ENCODE results near the gene CFAP74. TPM values are rescaled to one million over a fixed set of nuclear protein-coding genes. Genes with fewer than 3 reads are reported as not detected.

The CFAP74 gene
- total and polyA plus RNA-seq, 9 of the 15 experiments (the other 6 are each of a cell fraction or from before 2014, with no cell fraction given): 0.03 to 0.15 (median 0.05) TPM; not detected in 6

- TF ChIP-seq, protein P1, sequence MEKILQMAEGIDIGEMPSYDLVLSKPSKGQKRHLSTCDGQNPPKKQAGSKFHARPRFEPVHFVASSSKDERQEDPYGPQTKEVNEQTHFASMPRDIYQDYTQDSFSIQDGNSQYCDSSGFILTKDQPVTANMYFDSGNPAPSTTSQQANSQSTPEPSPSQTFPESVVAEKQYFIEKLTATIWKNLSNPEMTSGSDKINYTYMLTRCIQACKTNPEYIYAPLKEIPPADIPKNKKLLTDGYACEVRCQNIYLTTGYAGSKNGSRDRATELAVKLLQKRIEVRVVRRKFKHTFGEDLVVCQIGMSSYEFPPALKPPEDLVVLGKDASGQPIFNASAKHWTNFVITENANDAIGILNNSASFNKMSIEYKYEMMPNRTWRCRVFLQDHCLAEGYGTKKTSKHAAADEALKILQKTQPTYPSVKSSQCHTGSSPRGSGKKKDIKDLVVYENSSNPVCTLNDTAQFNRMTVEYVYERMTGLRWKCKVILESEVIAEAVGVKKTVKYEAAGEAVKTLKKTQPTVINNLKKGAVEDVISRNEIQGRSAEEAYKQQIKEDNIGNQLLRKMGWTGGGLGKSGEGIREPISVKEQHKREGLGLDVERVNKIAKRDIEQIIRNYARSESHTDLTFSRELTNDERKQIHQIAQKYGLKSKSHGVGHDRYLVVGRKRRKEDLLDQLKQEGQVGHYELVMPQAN (IDR thresholded peaks at IDR 0.05; ENCODE audit: borderline replicate concordance): no peak
- peak; percentile 75 for TF ChIP-seq USF1 (CRISPR knock-in tag; IDR thresholded peaks at IDR 0.05)
- no peak for TF ChIP-seq BRD4 (IDR thresholded peaks at IDR 0.05)
- peak; percentile 40; the same call in 1 of the 2 replicates for TF ChIP-seq RAD51 (IDR thresholded peaks at IDR 0.05; ENCODE audit: borderline replicate concordance, low read depth)
- 0 out of 2 replicates have a peak, but pooled peaks have one; percentile 43 for TF ChIP-seq SAFB (IDR thresholded peaks at IDR 0.05; ENCODE audit: borderline replicate concordance, low read depth, low read length)
- peak; percentile 25; the same call in 1 of the 2 replicates for TF ChIP-seq MAX (CRISPR knock-in tag; IDR thresholded peaks at IDR 0.05)
- no peak for TF ChIP-seq ZNF436 (CRISPR knock-in tag; IDR thresholded peaks at IDR 0.05)
- TF ChIP-seq PTTG1 (tag; IDR thresholded peaks at IDR 0.05; ENCODE audit: low read depth): no peak
- TF ChIP-seq SRSF7 (optimal IDR thresholded peaks at IDR 0.05; ENCODE audit: low read depth, low read length): no peak
- TF ChIP-seq SIN3A (IDR thresholded peaks at IDR 0.05; ENCODE audit: borderline replicate concordance in 2 of 2, control insufficient read depth in 1 of 2, low read depth in 2 of 2, low read length in 2 of 2): no peak
- no peak for TF ChIP-seq NR2F6 (CRISPR knock-in tag; IDR thresholded peaks at IDR 0.05)
- no peak for TF ChIP-seq HMG20B (CRISPR knock-in tag; IDR thresholded peaks at IDR 0.05)
- TF ChIP-seq ELK1 (CRISPR knock-in tag; IDR thresholded peaks at IDR 0.05): no peak
- TF ChIP-seq TAF1 (IDR thresholded peaks at IDR 0.05; ENCODE audit: control insufficient read depth, extremely low read depth, insufficient read depth, low read length, severe bottlenecking): no peak
- no peak for TF ChIP-seq CCNT2 (IDR thresholded peaks at IDR 0.05; ENCODE audit: borderline replicate concordance, extremely low read depth, insufficient read length, low read depth, low read length)
- TF ChIP-seq DNMT1 (IDR thresholded peaks at IDR 0.05): no peak
- no peak for TF ChIP-seq NFIX (CRISPR knock-in tag; IDR thresholded peaks at IDR 0.05; ENCODE audit: low read depth)
- no peak for TF ChIP-seq HDAC1 (IDR thresholded peaks at IDR 0.05)
- no peak for TF ChIP-seq MAFF (IDR thresholded peaks at IDR 0.05; ENCODE audit: low read length)
- no peak for TF ChIP-seq ZNF75A (CRISPR knock-in tag; IDR thresholded peaks at IDR 0.05)
- TF ChIP-seq RBM15 (IDR thresholded peaks at IDR 0.05; ENCODE audit: insufficient read depth, low read length): no peak
Measured at GRCh38 chr1:1979482-1980165, 24.0 kb downstream of the CFAP74 start (continued).
